NCI-H1105 (cell line): ENCODE data around the gene KCNJ1.
A peak's percentile ranks its signal among the peaks of the same experiment; 100 is the strongest.

Experiments used
- DNase-seq: peaks from one replicate; lab custom pipeline; 2025; lab: John Stamatoyannopoulos, UW

Gene KCNJ1

GRCh38 chr11:128867277-128867676, at the start of gene KCNJ1:
TSS of gene KCNJ1 (minus strand) at chr11:128867296. CDS start at chr11:128840243, 27,053 bp downstream.
- no peak for DNase-seq

DNA sequence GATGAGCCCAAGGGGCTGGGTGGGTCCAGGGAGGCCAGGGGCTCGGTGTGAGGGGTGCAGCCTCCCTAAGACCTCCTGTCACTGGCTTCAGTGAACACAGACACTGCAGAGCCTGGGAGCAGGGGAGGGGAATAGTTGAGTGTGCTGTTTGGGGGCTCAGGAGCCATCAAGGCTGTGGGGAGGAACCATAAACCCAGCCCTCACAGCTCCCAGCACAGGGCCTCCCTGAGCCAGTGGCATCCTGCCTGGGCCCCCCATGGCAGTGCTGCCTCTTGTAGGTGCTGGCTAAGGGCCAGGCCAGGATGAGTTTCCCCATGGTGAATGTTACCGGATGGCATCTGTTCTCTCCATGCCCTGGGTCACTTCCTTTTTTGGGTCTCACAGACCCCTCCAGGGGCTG, 49.6 kb upstream of the KCNJ1 start:
- no peak for DNase-seq

DNA sequence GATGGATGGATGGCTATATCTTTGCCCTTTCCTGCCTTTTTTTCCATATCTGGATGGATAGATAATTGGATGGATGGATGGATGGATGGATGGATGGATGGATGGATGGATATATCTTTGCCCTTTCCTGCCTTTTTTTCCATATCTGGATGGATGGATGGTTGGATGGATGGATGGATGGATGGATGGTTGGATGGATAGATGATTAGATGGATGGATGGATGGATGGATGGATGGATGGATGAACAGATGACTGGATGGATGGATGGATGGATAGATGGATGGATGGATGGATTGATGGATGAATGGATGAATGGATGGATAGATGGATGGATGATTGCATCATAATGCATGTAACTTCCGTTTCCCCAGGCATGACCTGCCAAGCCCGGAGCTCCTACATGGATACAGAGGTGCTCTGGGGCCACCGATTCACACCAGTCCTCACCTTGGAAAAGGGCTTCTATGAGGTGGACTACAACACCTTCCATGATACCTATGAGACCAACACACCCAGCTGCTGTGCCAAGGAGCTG, 49.0 kb upstream of the KCNJ1 start:
- no peak for DNase-seq

DNA sequence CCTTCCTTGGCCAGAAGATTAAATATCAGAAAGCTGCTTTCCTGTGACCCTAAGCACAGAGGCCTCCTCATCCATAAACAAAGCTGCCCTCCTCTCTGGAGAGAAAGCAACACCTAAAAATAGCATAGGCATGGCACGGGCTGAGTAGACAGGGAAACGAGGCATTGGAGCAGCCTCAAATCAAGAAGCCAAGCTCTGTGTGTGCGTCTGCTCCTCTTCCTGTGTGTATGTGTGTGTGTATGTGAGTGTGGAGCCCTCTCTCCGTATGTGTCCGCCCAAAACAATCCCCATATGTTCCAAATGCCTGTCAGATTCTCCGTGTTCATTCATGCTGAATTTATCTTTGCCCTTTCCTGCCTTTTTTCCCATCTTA, 48.0 kb upstream of the KCNJ1 start:
- no peak for DNase-seq

GRCh38 chr11:128914216-128915148, 47.4 kb upstream of the KCNJ1 start:
- DNase-seq = no peak

DNA sequence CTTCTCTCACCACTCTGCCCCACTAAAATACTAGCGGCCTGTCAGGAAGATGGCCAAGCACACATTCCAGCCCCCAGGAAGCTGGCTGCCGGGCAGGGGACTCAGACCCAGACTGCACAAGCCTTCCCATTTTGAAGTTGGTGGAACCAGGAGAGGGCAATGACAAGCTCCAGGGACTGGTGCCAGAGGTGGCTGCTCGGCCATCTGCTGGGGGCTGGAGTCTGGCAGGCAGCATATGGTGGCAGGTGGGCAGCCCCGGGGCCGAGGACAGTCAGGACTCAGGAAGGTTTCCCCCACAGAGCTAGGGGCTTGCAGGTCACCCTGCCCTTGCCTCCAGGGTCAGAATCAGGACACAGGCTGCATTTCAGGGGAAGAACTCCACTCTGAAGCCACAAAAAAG, 46.7 kb upstream of the KCNJ1 start:
- no peak for DNase-seq

- no peak for DNase-seq
Observed at GRCh38 chr11:128911701-128912100, 44.6 kb upstream of the KCNJ1 start.

GRCh38 chr11:128911239-128911638, 44.1 kb upstream of the KCNJ1 start:
- DNase-seq = no peak

DNA sequence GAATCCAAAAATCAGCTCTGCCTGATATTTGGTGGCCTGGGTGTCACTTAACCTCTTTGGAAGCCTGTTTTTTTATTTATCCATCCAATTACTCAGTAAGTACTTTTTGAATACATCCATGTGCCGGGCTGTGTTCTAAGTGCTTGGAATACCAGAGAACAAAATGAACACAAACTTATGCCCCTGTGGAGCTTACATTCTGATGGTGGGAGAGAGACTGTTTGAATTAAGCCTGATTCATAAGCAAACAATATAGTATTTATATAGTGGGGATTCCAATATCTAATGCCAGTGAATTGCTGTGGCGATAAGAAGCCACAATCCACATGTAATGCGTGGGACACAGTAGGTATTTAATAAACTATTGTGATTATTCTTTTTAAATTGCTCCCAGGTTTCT, 43.5 kb upstream of the KCNJ1 start:
- DNase-seq = no peak

- DNase-seq = no peak
Observed at GRCh38 chr11:128909438-128910125, 42.5 kb upstream of the KCNJ1 start.

DNA sequence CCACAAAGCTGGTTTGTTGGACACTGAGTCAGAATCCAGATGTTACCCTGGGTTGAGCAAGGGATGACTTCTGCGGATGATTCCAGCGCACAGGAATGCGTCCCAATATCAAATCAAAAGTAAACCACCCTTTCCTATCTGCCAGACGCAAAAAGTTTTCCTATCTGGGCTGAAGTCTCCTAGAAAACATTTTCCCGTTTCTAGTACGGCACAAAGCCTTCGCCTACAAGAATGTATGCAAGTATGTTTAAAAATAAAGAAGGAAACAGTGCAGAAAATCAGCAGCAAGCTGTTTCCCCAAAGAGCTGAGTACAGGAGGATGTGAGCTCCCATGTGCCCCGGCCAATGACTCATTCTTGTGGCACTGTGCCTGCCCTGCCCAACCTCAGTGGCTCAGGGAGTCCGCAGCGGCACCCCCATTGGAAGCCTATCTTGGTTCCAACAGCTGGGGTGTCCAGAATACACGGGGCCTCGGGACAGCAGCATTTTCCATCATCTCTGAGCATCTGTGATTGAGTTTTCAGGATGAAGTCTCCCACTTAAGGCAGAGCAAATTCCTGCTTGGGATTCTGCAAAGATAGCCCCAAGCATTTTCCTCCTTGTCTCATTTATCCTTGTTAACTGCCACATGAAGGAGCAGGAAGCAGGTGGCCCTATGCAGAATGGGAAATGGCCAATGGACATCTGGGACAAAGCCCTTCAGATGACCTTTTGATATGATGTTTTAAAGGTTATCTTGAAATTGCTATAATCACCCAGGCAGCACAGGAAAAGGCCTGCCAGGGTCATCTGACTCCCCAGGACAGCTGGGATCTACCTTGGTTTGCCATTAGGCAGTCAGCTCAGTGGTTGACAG, 41.5 kb upstream of the KCNJ1 start:
- no peak for DNase-seq

DNA sequence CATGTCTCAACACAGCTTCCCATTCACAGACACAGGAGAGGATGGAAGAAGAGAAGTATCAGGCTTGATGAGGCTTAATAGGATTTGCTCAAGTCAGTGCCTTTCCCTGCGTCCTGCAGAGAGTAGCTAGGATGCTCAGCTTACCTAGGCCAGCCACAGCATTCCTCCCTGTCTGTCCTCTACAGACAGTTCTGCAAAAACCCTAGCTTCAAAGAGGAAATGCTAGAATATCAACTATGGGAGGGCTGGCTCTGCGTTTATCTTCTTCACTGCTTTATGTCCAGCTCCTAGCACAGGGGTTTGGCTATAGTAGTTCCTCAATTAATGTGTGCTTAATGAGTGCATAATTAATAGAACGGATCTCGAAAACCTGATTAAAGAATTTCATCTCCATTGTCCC, 40.5 kb upstream of the KCNJ1 start:
- no peak for DNase-seq

DNA sequence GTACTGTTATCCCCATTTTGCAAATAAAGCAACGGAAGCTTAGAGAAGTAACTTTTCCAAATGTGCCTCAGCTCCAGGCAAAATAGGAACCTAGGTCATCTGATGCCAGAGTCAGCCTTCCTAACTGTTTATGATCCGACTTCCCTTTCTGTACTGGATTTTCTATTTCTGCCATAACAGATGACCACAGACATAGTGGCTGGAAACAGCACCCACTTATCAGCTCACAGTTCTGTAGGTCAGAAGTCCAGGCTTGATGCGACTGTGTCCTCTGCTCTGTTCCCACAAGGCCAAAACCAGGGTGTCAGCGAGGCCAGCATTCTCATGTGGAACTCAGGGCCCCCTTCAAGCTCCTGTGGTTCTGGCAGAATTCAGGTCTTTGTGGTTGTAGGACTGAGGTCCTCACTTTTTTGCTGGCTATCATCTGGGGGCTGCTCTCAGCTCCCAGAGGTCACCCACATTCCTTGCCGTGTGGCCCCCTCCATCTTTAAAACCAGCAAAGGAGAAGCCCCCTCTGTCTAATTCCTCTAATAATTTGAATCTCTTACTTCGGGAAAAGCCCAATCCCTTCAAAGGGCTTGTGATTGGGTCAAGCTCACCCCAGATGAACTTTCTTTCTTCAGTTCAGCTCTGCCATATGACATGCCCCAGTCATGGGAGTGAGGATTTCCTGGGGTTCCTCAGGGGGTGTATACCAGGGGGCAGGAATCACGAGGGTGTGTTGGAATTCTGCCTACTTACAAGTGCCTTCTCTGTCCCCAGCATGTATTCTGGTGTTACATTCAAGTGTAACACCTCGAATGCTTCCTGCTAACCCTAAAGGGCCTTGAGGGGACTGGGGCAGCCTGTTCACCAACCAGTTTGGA, 39.3 kb upstream of the KCNJ1 start:
- DNase-seq = no peak

DNA sequence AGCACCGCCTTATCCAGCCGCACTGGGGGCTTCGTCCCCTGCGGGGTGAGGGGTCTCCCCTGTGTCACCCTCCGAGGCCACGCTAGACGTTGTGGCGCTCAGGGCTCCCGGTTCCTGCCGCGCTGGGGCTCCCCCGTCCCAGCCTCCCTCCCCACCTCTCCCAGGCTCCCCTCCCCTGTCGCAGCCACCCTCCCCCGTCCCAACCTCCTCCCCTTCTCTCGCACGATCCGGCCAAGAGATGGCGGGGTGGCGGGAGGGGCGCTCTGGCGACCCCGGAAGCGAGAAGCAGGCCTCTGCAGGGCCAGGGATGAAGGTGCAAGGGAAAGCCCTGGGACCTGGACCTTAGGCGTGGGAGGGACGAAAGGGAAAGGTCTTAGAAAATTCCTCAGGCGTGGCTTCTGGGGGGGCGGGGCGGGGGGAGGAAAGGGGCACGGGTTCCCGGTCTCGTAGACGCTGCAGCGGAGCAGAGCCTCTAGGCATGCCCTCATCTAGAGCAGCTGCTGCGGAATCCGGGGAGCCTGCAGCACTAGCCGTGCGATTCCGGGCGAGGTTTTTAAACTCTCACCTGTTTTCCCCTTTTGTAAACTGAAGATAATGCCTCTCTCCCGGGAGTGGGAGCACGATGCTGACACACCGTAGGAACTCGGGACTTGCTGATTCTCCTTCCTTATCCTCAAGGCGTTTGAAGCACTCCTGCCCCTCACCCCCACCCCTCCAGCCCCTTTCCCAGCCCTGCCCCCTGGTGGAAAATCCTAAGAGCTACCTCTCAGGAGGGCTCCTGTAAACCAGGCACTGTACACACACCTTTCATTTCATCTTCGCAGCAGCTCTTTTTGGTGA, 38.5 kb upstream of the KCNJ1 start:
- DNase-seq = peak; percentile 74

DNA sequence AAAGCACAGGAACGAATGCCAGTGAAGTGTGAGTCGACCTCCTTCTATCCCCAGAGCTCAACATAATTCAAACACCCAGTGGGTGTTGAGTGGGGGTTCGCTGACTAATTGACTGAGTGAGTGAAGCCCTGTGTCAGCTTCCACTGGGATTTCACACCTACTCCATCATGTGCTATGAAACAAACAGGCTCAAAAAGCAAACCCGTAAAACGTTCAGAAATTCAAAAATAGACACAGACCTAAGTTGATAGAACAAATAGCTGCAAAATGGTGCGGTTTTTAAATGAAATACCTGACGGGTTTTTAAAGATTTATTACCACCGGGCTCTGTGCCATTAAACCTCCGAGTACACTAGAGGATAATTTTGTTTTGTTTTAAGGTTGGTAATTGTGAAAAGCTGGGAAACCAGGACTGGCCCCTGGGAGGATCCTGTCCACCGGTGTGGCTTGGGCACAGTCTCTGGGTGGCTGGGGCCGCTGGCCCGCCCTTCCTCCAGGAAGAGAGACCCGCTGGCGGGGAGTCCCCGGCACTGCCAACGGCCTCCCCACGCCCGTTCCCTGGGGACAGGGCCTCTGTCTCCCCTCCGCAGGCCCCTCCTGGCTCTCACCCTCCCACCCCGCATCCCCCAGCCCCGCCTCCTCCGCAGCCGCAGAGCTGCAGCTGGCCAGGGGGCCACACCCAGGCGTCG, 37.7 kb upstream of the KCNJ1 start:
- DNase-seq = peak; percentile 82

GRCh38 chr11:128904303-128904655, 37.2 kb upstream of the KCNJ1 start:
- DNase-seq = no peak

DNA sequence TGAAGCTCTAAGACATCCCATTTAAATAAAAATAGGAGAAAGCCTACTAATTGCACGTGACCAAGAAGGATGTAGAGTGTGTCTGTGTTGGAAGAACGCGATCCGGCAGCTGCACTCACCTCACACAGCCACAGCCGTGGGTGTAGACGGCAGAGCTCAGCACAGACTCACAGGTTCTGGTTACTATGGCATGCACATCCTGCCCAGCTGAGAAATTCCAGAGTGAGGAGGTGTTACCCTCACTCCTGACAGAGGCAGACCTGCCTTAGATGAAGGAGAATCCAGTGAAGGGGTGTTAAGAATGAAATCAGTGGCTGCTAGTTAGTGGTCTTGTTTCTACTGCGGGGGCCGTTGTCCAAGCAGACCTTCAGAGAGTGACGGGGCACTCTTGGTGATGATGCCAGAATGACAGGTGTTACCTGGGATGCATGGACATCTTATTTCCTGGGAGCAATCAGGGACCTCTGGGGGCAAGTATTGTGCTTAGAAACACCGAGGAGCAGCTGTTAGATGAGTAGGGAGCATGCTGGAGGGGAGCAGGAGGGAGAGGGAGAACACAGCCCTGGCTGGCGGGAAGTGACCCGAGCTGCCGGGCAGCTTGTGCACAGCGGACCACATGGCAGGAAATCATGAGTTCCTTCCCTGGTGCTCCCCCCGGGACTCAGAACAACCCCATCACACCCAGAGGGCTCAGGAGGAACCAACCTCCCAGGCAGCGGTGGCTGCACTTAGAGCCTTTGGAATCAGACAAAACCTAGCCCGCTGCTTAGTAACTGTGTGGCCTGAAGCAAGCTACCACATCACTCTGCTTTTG, 36.4 kb upstream of the KCNJ1 start:
- no peak for DNase-seq

GRCh38 chr11:128902515-128903066, 35.5 kb upstream of the KCNJ1 start:
- no peak for DNase-seq
